Rectal smooth muscle tissue (tissue), 1 donor: Measurements from ENCODE around the gene CD3E.
"Not testable (repeated sequence)": the region's sequence is repeated elsewhere in the genome, so short reads cannot be mapped to it uniquely, and the experiment has no call there.

Experiments
- H3K27ac ChIP-seq: one replicate; pipeline ENCODE4 v1.7.0; 2013; ENCODE audit warnings: low read depth, low read length, inconsistent platforms
- H3K27me3 ChIP-seq: one replicate; pipeline ENCODE4 v1.7.0; 2013; ENCODE audit warnings: low read length; ENCODE audit not compliant: control insufficient read depth, insufficient read depth
- H3K36me3 ChIP-seq: one replicate; pipeline ENCODE4 v1.7.0; 2013; ENCODE audit warnings: low read length; ENCODE audit not compliant: control insufficient read depth, insufficient read depth
- H3K4me1 ChIP-seq: one replicate; pipeline ENCODE4 v1.7.0; 2013; ENCODE audit warnings: low read length; ENCODE audit not compliant: control insufficient read depth, insufficient read depth
- H3K4me3 ChIP-seq: one replicate; pipeline ENCODE4 v1.7.0; 2013; ENCODE audit warnings: low read length
- H3K9ac ChIP-seq: one replicate; pipeline ENCODE4 v1.7.0; 2013; ENCODE audit warnings: low read length

CD3E gene

DNA sequence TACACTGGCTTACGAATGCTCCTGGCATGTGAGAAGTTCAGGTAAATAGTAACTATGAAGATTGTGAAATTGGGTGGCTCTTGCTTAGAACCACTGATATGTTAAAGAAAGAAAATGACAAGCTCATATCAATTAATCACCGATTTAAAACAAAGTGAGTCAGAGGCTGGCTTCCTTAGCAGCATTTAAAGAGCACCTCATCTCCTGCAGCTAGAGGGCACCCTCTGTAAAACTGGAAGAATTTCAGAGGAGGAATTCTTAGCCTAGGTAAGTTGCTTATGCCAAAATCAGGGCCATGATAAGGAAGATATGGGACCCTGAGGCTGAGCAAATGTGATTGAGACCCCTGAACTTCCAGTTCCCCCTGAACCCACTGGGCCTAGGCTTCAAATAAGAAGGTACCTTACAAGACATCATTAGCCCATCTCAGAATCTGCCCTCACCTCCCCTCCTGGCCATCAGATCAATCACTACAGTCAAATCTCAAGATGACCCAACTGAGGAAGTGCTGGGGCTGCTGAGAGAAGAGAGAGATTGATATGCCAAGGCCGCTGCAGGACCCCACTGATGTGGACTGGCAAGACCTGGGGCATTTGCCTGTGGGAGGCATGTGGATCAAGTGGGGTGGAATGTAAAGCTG lies 8.6 kb upstream of the CD3E start:
- H3K27ac ChIP-seq: no peak overlapping the region
- no peaks in the 10 kb centered on the region for H3K27me3 ChIP-seq
- H3K4me1 ChIP-seq: peaks cover 2% of the 10 kb centered on the region
- H3K4me3 ChIP-seq: no peak overlapping the region
- H3K36me3 ChIP-seq: no peaks in the 10 kb centered on the region
- no peak overlapping the region for H3K9ac ChIP-seq

DNA sequence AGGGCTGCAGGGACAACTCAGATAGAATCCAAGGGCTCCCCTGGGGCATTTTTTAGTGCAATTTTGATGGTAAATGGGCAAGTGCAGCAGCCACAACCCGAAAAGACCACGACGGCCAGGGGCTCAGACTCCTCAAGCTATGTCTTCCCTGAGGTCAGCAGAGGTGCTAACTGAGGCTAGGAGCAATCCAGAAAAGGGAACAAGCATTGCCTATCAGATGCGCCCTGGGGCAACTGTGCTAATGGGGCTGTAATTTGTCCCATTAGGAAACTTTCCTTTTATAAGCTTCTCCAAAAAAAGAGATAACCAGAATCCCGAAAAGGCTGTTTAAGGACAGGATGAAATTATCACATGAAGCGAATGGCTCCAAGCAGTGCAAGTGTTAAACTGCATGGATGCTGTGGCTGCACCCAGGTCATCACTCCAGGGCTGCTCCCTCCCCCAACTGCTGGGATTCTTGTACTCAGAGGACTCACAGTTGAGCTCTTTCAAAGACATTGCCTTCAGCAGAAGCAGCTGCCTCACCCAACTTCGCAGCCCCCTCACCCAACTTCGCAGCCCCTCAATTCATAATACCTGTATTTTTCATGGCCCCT lies 2.8 kb upstream of the CD3E start:
- H3K4me1 ChIP-seq: peaks cover 2% of the 10 kb centered on the region
- no peaks in the 10 kb centered on the region for H3K27me3 ChIP-seq
- H3K9ac ChIP-seq: no peak overlapping the region
- H3K27ac ChIP-seq: no peak overlapping the region
- H3K4me3 ChIP-seq: no peak overlapping the region
- H3K36me3 ChIP-seq: no peaks in the 10 kb centered on the region

DNA sequence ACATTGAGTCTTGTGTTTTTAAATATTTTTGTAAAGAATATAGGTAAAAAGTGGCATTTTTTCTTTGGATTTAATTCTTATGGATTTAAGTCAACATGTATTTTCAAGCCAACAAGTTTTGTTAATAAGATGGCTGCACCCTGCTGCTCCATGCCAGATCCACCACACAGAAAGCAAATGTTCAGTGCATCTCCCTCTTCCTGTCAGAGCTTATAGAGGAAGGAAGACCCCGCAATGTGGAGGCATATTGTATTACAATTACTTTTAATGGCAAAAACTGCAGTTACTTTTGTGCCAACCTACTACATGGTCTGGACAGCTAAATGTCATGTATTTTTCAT lies 333 bp upstream of the CD3E start:
- no peaks in the 10 kb centered on the region for H3K36me3 ChIP-seq
- no peaks in the 10 kb centered on the region for H3K27me3 ChIP-seq
- H3K4me3 ChIP-seq: no peak overlapping the region
- H3K27ac ChIP-seq: no peak overlapping the region
- no peak overlapping the region for H3K9ac ChIP-seq
- no peaks in the 10 kb centered on the region for H3K4me1 ChIP-seq

DNA sequence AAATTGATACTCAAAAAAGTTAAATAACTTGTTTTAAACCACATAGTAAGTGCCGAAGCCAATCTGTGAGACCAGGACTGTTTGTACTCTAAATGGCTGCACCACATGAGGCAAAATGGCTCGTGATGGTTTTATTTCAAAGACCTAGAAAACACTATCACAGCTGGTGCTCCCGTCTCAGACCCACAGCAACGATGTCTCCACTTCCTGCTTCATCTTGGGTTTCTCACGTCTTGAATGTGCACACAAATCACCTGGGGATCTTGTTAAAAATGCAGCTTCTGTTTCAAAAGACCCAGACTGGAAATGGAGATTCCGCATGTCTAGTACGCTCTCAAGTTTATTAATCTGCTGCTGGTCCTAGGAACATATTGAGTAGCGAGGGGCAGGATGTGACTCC lies 1.2 kb downstream of the CD3E start:
- H3K36me3 ChIP-seq: no peaks in the 10 kb centered on the region
- no peak overlapping the region for H3K9ac ChIP-seq
- H3K27ac ChIP-seq: no peak overlapping the region
- H3K4me1 ChIP-seq: no peaks in the 10 kb centered on the region
- no peaks in the 10 kb centered on the region for H3K27me3 ChIP-seq
- no peak overlapping the region for H3K4me3 ChIP-seq

DNA sequence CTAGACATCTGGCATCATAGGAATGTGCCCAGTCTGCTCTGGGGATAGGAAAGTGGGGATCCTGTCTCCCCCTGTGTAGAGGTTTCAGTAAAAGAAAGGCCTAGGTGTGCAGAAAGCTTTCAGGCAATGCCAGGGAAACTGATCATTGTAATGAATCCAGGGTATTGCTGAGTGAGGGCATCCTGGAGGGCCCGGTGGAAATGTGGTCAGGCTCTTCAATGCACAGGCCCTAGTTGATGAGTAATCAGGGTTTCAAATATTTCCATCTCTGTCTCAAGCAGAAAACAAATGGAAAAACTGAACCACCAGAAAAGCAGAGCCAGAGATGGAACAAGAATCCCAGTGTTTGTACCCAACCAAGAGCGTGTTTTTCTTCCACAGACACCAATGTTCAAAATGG lies 2.0 kb downstream of the CD3E start:
- Histone ChIP-seq H3K27me3 (no peaks in the 10 kb centered on the region), H3K4me3 (no peak overlapping the region), H3K27ac (no peak overlapping the region), H3K4me1 (no peaks in the 10 kb centered on the region), H3K36me3 (no peaks in the 10 kb centered on the region), H3K9ac (no peak overlapping the region)

DNA sequence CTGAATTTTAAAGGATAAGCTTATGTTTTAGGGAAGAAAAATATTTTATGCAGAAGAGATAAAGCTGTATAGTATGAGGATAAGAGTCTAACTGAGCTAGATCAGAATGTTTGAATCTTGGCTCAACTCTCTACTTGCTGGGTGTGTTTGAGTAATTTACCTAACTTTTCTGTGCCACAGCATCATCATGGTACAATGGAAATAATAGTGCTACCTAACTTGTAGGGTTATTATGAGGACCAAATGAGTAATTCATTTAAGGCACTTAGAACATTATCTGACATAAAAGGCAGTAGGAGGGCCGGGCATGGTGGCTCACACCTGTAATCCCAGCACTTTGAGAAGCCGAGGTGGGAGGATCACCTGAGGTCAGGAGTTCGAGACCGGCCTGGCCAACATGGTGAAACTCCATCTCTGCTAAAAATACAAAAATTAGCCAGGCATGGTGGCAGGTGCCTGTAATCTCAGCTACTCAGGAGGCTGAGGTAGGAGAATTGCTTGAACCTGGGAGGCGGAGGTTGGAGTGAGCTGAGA lies 4.5 kb downstream of the CD3E start:
- not testable (repeated sequence) for H3K9ac ChIP-seq, H3K36me3 ChIP-seq, H3K4me3 ChIP-seq, H3K27me3 ChIP-seq, H3K27ac ChIP-seq, H3K4me1 ChIP-seq

DNA sequence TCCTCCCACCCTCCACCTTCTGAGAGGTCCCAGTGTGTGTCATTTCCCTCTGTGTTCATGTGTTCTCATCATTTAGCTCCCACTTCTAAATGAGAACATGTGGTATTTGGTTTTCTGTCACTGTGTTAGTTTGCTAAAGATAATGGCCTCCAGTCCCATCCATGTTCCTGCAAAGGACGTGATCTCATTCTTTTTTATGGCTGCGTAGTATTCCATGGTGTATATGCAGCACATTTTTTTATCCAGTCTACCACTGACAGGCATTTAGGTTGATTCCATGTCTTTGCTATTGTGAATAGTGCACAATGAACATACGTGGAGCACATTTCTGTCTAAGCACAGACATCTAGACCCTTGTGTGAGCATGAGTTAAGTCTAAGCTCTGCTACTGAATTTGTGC lies 5.7 kb downstream of the CD3E start:
- Histone ChIP-seq H3K9ac (no peak overlapping the region), H3K27me3 (peaks cover 5% of the 10 kb centered on the region), H3K4me1 (no peaks in the 10 kb centered on the region), H3K27ac (no peak overlapping the region), H3K36me3 (no peaks in the 10 kb centered on the region), H3K4me3 (no peak overlapping the region)

DNA sequence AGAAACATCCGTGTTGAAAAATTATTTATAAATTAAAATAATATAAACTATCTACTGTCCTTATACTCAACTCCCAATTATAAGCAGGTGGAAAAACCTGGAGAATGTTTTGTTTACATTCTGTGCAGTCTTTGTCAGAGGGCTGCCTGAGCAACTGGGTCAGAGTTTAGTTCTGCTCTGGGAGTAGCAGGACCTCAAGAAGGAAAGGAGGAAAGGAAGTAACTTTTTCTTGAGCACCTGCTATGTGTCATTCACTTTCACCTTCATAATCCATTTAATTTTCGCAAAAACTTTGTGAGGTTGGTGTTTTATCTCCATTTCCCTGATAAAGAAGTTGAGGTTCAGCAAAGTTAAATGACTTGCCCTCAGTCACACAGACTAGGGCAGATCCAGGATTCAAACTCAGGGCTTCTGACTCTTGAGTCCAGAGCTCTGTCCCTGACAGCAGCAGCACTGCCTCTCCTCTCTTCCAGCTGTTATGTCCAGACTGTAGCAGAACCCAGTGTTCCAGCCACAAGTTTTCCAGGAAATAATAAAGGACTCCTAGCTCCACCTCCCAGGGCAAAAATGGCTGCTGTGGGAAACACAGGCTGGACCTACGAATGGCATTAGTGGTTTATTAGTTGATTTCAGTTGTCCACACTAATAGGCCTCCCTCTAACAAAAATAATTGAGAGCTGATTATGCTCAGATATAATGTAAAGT lies 6.4 kb downstream of the CD3E start:
- Histone ChIP-seq H3K4me1 (no peaks in the 10 kb centered on the region), H3K4me3 (no peak overlapping the region), H3K9ac (no peak overlapping the region), H3K27ac (no peak overlapping the region), H3K27me3 (peaks cover 5% of the 10 kb centered on the region), H3K36me3 (no peaks in the 10 kb centered on the region)

DNA sequence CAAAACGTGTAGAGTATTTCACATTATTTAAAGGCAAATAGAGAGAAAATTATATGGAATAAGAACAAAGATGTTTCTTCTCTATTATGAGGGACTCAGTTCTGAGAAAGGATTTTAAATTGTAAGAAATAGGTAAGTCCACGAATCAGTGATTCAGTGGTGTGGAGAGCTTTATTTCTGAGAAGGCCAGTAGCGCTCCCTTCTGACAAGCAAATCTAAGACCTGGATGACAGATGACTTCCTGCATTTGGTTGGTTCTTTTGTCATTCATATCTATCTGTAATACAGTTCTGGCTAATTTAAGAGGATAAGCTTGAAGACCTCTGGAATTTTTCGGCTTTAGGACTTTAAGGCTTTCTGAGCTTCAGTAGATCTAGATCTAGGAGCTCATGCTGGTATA lies 7.0 kb downstream of the CD3E start:
- Histone ChIP-seq H3K4me3 (no peak overlapping the region), H3K9ac (no peak overlapping the region), H3K4me1 (no peaks in the 10 kb centered on the region), H3K27ac (no peak overlapping the region), H3K27me3 (peaks cover 5% of the 10 kb centered on the region), H3K36me3 (no peaks in the 10 kb centered on the region)

DNA sequence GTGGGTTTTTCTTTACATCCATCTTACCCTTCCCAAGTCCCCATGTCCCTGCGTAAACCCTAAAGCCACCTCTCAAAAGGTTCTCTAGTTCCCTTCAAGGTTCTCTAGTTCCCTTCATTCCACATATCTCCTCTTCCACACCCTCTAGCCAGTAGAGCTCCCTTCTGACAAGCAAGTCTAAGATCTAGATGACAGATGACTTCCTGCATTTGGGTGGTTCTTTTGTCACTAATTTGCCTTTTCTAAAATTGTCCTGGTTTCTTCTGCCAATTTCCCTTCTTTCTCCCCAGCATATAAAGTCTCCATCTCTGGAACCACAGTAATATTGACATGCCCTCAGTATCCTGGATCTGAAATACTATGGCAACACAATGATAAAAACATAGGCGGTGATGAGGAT lies 7.8 kb downstream of the CD3E start:
- no peaks in the 10 kb centered on the region for H3K36me3 ChIP-seq
- H3K9ac ChIP-seq: no peak overlapping the region
- peaks cover 5% of the 10 kb centered on the region for H3K27me3 ChIP-seq
- H3K4me3 ChIP-seq: no peak overlapping the region
- no peak overlapping the region for H3K27ac ChIP-seq
- H3K4me1 ChIP-seq: no peaks in the 10 kb centered on the region

DNA sequence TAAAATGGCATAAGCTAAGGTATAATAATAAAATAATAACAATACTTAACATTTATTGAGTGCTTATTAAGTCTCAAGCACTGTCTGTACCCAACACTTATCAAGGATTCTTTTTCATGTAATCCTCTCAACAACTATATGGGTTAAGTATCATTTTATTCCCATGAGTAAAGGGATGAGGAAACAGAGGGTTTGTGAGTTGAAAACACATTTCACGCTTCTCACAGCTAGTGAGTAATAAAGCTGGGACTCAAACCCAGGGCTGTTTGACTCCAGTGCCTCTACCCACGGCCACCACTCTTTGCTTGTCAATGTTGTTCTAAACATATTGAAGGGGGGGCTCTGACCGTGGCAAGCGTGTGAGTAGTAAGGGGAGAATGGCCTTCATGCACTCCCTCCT lies 8.7 kb downstream of the CD3E start:
- Histone ChIP-seq H3K36me3 (no peaks in the 10 kb centered on the region), H3K9ac (no peak overlapping the region), H3K4me1 (no peaks in the 10 kb centered on the region), H3K27ac (no peak overlapping the region), H3K27me3 (peaks cover 5% of the 10 kb centered on the region), H3K4me3 (no peak overlapping the region)

DNA sequence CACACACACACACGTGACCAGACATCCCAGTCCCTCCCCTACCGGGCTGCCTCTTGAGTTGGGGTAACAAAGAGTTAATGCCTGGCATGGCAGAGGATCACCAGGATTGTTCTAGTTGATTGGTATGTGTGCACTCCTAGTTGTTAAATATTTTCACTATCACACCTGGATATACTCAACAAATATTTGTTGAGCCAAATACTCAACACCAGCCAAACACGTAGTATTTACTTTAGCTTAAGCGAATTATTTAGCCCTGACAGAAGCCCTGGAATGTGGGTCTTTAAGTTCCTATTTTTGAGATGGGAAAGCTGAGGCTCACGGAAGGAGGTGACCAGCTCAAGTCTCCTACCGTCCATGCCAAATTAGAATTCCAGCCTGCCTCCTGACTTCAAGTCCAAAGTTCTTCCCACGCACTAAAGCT lies 10.5 kb downstream of the CD3E start:
- no peaks in the 10 kb centered on the region for H3K4me1 ChIP-seq
- H3K4me3 ChIP-seq: no peak overlapping the region
- no peaks in the 10 kb centered on the region for H3K36me3 ChIP-seq
- peaks cover 5% of the 10 kb centered on the region for H3K27me3 ChIP-seq
- H3K27ac ChIP-seq: no peak overlapping the region
- no peak overlapping the region for H3K9ac ChIP-seq

DNA sequence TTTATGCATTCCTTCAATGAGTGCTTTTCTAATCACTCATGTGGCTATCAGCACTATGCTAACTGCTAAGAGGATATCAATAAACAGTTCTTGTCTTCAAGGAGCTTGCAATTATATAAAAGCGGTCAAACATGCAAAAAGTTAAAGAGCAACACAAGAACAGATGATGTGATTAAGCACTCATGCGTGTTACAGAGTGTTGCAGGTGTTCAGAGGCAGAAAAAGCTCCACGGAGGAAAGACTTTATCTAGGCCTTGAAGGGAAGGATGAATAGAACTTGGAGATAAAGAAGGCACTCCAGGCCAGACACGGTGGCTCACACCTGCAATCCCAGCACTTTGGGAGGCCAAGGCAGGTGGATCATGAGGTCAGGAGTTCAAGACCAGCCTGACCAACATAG lies 13.6 kb downstream of the CD3E start:
- Histone ChIP-seq H3K9ac (no peak overlapping the region), H3K4me1 (no peaks in the 10 kb centered on the region), H3K36me3 (no peaks in the 10 kb centered on the region), H3K4me3 (no peak overlapping the region), H3K27me3 (peaks cover 5% of the 10 kb centered on the region), H3K27ac (no peak overlapping the region)
